HepG2 (cell line): ENCODE data around the gene DTHD1. TPM values are rescaled to one million over a fixed set of nuclear protein-coding genes. Genes with fewer than 3 reads are reported as not detected.

Experiments
- ATAC-seq: fragments of 200-7000 bp; cut with Tn5 transposase; 3 replicates; pipeline ENCODE4 v1.9.1; 2020; ENCODE audit warnings: mild to moderate bottlenecking, moderate library complexity
- BruUV-seq: library from RNA; stranded (reverse); fragments of 400-500 nt; replicated peaks from 2 replicates; lab custom pipeline; 2021; lab: Mats Ljungman, UMichigan
- CTCF ChIA-PET: fragments of 300-600 bp; formaldehyde crosslinking; extraction: SDS; loops from one replicate; lab custom pipeline; 2021; ENCODE audit warnings: low total read pairs, inconsistent platforms, low intra/inter-chr PET ratio; lab: Yijun Ruan, JAX
- POLR2A ChIA-PET: fragments of 350-600 bp; sonication (Branson Sonifier 250); formaldehyde crosslinking; loops from one replicate; lab custom pipeline; 2020; ENCODE audit warnings: antibody characterized with exemption, inconsistent platforms; lab: Yijun Ruan, JAX
- DNase-seq: peaks from one replicate; pipeline ENCODE4 v3.0.0-alpha.2; 2015; ENCODE audit warnings: low spot score
- FAIRE-seq: peaks from 3 replicates; lab custom pipeline; 2011; peaks lifted over from hg19 to GRCh38; lab: Jason Lieb, UNC
- H2AFZ ChIP-seq: one replicate; pipeline ENCODE4 v1.6.1; 2011; ENCODE audit warnings: low read length, inconsistent platforms
- H3K27ac ChIP-seq: fragments of 300-600 bp; 3 replicates; pipeline ENCODE4 v1.8.0; 2011; ENCODE audit warnings: mixed run types, mild to moderate bottlenecking, mixed read lengths, low read length, inconsistent platforms; ENCODE audit not compliant: insufficient read depth; ENCODE audit errors: extremely low read length
- H3K27me3 ChIP-seq, 2 experiments: fragments of 200-600 bp in 1 of 2; 2 replicates in 1 of 2; 3 replicates in 1 of 2; pipeline versions ENCODE4 v1.6.0 to v1.8.0; 2011; ENCODE audit warnings: low read length in 2 of 2, mild to moderate bottlenecking in 2 of 2, moderate library complexity in 2 of 2, inconsistent platforms in 1 of 2; ENCODE audit not compliant: insufficient read depth in 2 of 2, control insufficient read depth in 1 of 2
- H3K36me3 ChIP-seq, 2 experiments: fragments of 200-600 bp in 1 of 2; replicated peaks in 1 of 2; 2 replicates in 1 of 2; 3 replicates in 1 of 2; pipeline versions ENCODE4 v1.5.1 to v1.8.0; 2011; ENCODE audit warnings: low read length in 2 of 2, inconsistent platforms in 1 of 2; ENCODE audit not compliant: insufficient read depth in 2 of 2, control insufficient read depth in 1 of 2
- H3K4me1 ChIP-seq: 2 replicates; pipeline ENCODE4 v1.5.1; 2012; ENCODE audit warnings: low read length, inconsistent platforms; ENCODE audit not compliant: insufficient read depth
- H3K4me2 ChIP-seq: 2 replicates; pipeline ENCODE4 v1.6.0; 2011; ENCODE audit warnings: low read depth, low read length, inconsistent platforms
- H3K4me3 ChIP-seq, 3 experiments: fragments of 200-600 bp in 1 of 3; sonication (generic), shearing (Covaris generic) in 1 of 3; replicated peaks in 1 of 3; 2 replicates each; pipeline ENCODE4 v1.5.1; 2011 to 2016; ENCODE audit warnings: low read length in 3 of 3, inconsistent platforms in 2 of 3, low read depth in 2 of 3, mild to moderate bottlenecking in 2 of 3, control low read depth in 1 of 3, mixed read lengths in 1 of 3; ENCODE audit not compliant: insufficient read depth in 1 of 3
- H3K79me2 ChIP-seq: one replicate; pipeline ENCODE4 v1.6.1; 2011; ENCODE audit warnings: low read length, inconsistent platforms; ENCODE audit not compliant: insufficient read depth
- H3K9ac ChIP-seq: 2 replicates; pipeline ENCODE4 v1.6.0; 2011; ENCODE audit warnings: mild to moderate bottlenecking, low read depth, low read length, inconsistent platforms; ENCODE audit not compliant: insufficient read depth
- H3K9me3 ChIP-seq: 2 replicates; pipeline ENCODE4 v1.5.1; 2012; ENCODE audit warnings: mild to moderate bottlenecking, low read length
- H4K20me1 ChIP-seq: 2 replicates; pipeline ENCODE4 v1.6.0; 2011; ENCODE audit warnings: inconsistent platforms, mild to moderate bottlenecking, low read length, moderate library complexity; ENCODE audit not compliant: insufficient read depth
- JUND ChIP-seq: sonication (generic); formaldehyde crosslinking; IDR thresholded peaks from 2 replicates; pipeline ENCODE4 v1.8.0; 2022; ENCODE audit warnings: mild to moderate bottlenecking, missing genetic modification reagents
- NFE2L2 ChIP-seq: fragments of 150-350 bp; IDR thresholded peaks from 2 replicates; pipeline ENCODE4 v1.6.1; 2014; ENCODE audit warnings: low read length
- RNF219 ChIP-seq: sonication (generic); formaldehyde crosslinking; IDR thresholded peaks from 2 replicates; pipeline ENCODE4 v1.5.0; 2020; ENCODE audit warnings: mild to moderate bottlenecking, missing genetic modification reagents
- TCF7 ChIP-seq: sonication (generic); IDR thresholded peaks from 2 replicates; pipeline ENCODE4 v1.6.1; 2016; ENCODE audit warnings: antibody characterized with exemption, low read depth
- TFDP2 ChIP-seq: sonication (generic); formaldehyde crosslinking; IDR thresholded peaks from 2 replicates; pipeline ENCODE4 v1.4.0; 2020; ENCODE audit warnings: missing genetic modification reagents
- ZNF83 ChIP-seq: sonication (generic); formaldehyde crosslinking; IDR thresholded peaks from 2 replicates; pipeline ENCODE4 v1.4.0; 2020; ENCODE audit warnings: missing genetic modification reagents, mild to moderate bottlenecking, borderline replicate concordance
- WGBS: methylation state at CpG from one replicate; pipeline ENCODE4 v1.1.6; 2017; ENCODE audit warnings: low lambda C conversion rate; 5-methylcytosine and 5-hydroxymethylcytosine counted together
- in situ Hi-C: cut with HindIII; loops from 2 replicates; pipeline ENCODE4 v1.10.0; 2017; ENCODE audit warnings: low pct_unique_long_range_greater_than_20kb; ENCODE audit not compliant: extremely low pct_ligation_motif_present
- intact Hi-C: fragments of 100-400 bp; cut with micrococcal nuclease; formaldehyde crosslinking; loops from one replicate; pipeline ENCODE4 v1.10.0; 2022; ENCODE audit not compliant: unreplicated experiment
- polyA plus RNA-seq, 8 experiments: library from polyadenylated mRNA; depleted of rRNA in 3 of 8; stranded (reverse) in 7 of 8; unstranded in 1 of 8; fragments of >200 nt; fragmentation: Illumina TruSeq in 4 of 8; extraction: Trizol in 4 of 8; gene quantifications; 2 replicates each; pipeline versions ENCODE4 v1.2.1 to v1.2.3, GENCODE V29; 2011 to 2016; ENCODE audit warnings: low read depth in 4 of 8, missing spikeins in 1 of 8, mixed read lengths in 1 of 8; ENCODE audit not compliant: insufficient read depth in 1 of 8
- total RNA-seq, 5 experiments: library from RNA; depleted of rRNA; stranded (reverse); fragments of >200 nt; fragmentation: Illumina TruSeq; extraction: Trizol; gene quantifications; 2 replicates each; pipeline ENCODE4 v1.2.3, GENCODE V29; 2016; ENCODE audit warnings: low read depth in 1 of 5

DTHD1 gene
- total and polyA plus RNA-seq, 2 of the 13 experiments (the other 11 are each of a cell fraction or from before 2014, with no cell fraction given): not detected

GRCh38 chr4:36286481-36286871 lies 5.1 kb downstream of the DTHD1 start (continued):
- TF ChIP-seq TFDP2 (CRISPR knock-in tag): no peak

GRCh38 chr4:36288731-36289426 lies 7.5 kb downstream of the DTHD1 start:
- no peak overlapping the region for H3K27ac ChIP-seq
- no peak overlapping the region for H3K4me2 ChIP-seq
- no peak for FAIRE-seq
- no peak for ATAC-seq
- H3K4me1 ChIP-seq: no peaks in the 10 kb centered on the region
- no peaks in the 10 kb centered on the region; a peak in 1 of 5 replicates for H3K27me3 ChIP-seq
- BruUV-seq: no TSS peak
- H2AFZ ChIP-seq: no peak overlapping the region
- intact Hi-C loops: no loop called here
- 0 out of 2 replicates have a peak, but pooled peaks have one; percentile 34 for TF ChIP-seq NFE2L2
- TF ChIP-seq ZNF83 (CRISPR knock-in tag): no peak
- H4K20me1 ChIP-seq: no peaks in the 10 kb centered on the region
- no peaks in the 10 kb centered on the region for H3K9me3 ChIP-seq
- no peak overlapping the region for H3K9ac ChIP-seq
- no peaks in the 10 kb centered on the region for H3K79me2 ChIP-seq
- H3K4me3 ChIP-seq: no peak overlapping the region
- CTCF ChIA-PET: no interaction called here
- 0% methylated on average over 2 of the region's 2 CpGs for WGBS
- in situ Hi-C loops: no loop called here
- H3K36me3 ChIP-seq: no peaks in the 10 kb centered on the region
- DNase-seq: no peak
- POLR2A ChIA-PET: no interaction called here

GRCh38 chr4:36290641-36291040 lies 9.2 kb downstream of the DTHD1 start:
- no peaks in the 10 kb centered on the region; a peak in 1 of 5 replicates for H3K27me3 ChIP-seq
- POLR2A ChIA-PET: no interaction called here
- intact Hi-C loops (no loop called here), in situ Hi-C loops (no loop called here)
- no peaks in the 10 kb centered on the region for H3K36me3 ChIP-seq
- H3K9ac ChIP-seq: no peak overlapping the region
- no peak for ATAC-seq
- H3K79me2 ChIP-seq: no peaks in the 10 kb centered on the region
- H3K9me3 ChIP-seq: no peaks in the 10 kb centered on the region
- BruUV-seq: no TSS peak
- no peaks in the 10 kb centered on the region for H4K20me1 ChIP-seq
- no peak overlapping the region for H3K4me3 ChIP-seq
- no peak for DNase-seq
- no peak overlapping the region for H3K4me2 ChIP-seq
- CTCF ChIA-PET: no interaction called here
- no peaks in the 10 kb centered on the region for H3K4me1 ChIP-seq
- WGBS: 8% methylated on average over 2 of the region's 2 CpGs
- TF ChIP-seq JUND (no peak), TCF7 (no peak), RNF219 (CRISPR knock-in tag) (no peak)
- H2AFZ ChIP-seq: no peak overlapping the region
- H3K27ac ChIP-seq: no peak overlapping the region
- FAIRE-seq: no peak
